Measurements from ENCODE around the gene TTI1. TPM values are rescaled to one million over a fixed set of nuclear protein-coding genes. Genes with fewer than 3 reads are reported as not detected.

TTI1 gene
- total RNA-seq, 1 experiment from 2014 or later, result 26.6 TPM

GRCh38 chr20:37981568-37981967 lies 51.7 kb downstream of the TTI1 start:
- Histone ChIP-seq H3K4me3 (ENCODE audit: low read depth in 2 of 2, low read length in 2 of 2) (no peak overlapping the region), H3K36me3 (ENCODE audit: control insufficient read depth, insufficient read depth, low read length) (no peaks in the 10 kb centered on the region), H3K27me3 (ENCODE audit: control insufficient read depth, insufficient read depth, low read length) (no peaks in the 10 kb centered on the region), H3K4me1 (ENCODE audit: control insufficient read depth, insufficient read depth, low read length) (no peaks in the 10 kb centered on the region), H3K9me3 (ENCODE audit: control insufficient read depth, insufficient read depth, low read depth, low read length) (no peaks in the 10 kb centered on the region), H3K27ac (ENCODE audit: low read length) (no peak overlapping the region)
- no peak for DNase-seq (ENCODE audit: low read depth, low spot score)
- CTCF ChIA-PET, result no interaction called here
- ATAC-seq, result no peak
- in situ Hi-C loops (cut with HindIII; ENCODE audit: low pct_unique_long_range_greater_than_20kb, low sequenced_read_pairs), result no loop called here
- no peak for TF ChIP-seq POLR2AphosphoS5 (IDR thresholded peaks at IDR 0.05; ENCODE audit: low read depth, low read length)
- no peak for TF ChIP-seq TCF7L2 (IDR thresholded peaks at IDR 0.05; ENCODE audit: low read depth, low read length)
- TF ChIP-seq SIN3A (IDR thresholded peaks at IDR 0.05; ENCODE audit: borderline replicate concordance, insufficient read depth, low read depth, low read length), result no peak
- TF ChIP-seq, protein P1, sequence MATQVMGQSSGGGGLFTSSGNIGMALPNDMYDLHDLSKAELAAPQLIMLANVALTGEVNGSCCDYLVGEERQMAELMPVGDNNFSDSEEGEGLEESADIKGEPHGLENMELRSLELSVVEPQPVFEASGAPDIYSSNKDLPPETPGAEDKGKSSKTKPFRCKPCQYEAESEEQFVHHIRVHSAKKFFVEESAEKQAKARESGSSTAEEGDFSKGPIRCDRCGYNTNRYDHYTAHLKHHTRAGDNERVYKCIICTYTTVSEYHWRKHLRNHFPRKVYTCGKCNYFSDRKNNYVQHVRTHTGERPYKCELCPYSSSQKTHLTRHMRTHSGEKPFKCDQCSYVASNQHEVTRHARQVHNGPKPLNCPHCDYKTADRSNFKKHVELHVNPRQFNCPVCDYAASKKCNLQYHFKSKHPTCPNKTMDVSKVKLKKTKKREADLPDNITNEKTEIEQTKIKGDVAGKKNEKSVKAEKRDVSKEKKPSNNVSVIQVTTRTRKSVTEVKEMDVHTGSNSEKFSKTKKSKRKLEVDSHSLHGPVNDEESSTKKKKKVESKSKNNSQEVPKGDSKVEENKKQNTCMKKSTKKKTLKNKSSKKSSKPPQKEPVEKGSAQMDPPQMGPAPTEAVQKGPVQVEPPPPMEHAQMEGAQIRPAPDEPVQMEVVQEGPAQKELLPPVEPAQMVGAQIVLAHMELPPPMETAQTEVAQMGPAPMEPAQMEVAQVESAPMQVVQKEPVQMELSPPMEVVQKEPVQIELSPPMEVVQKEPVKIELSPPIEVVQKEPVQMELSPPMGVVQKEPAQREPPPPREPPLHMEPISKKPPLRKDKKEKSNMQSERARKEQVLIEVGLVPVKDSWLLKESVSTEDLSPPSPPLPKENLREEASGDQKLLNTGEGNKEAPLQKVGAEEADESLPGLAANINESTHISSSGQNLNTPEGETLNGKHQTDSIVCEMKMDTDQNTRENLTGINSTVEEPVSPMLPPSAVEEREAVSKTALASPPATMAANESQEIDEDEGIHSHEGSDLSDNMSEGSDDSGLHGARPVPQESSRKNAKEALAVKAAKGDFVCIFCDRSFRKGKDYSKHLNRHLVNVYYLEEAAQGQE (IDR thresholded peaks at IDR 0.05; ENCODE audit: insufficient read depth in 1 of 2, low read depth in 2 of 2, low read length in 1 of 2), result no peak
- TF ChIP-seq CTCF (IDR thresholded peaks at IDR 0.05), result no peak
- intact Hi-C loops (cut with micrococcal nuclease; ENCODE audit: unreplicated experiment), result no loop called here
- BruUV-seq (replicated peaks), result no TSS peak
- POLR2A ChIA-PET, result interaction anchor here (0.7 kb wide), 1 partner anchor 8 kb away, joined by 5 read pairs; no protein-coding TSS in a partner anchor

DNA sequence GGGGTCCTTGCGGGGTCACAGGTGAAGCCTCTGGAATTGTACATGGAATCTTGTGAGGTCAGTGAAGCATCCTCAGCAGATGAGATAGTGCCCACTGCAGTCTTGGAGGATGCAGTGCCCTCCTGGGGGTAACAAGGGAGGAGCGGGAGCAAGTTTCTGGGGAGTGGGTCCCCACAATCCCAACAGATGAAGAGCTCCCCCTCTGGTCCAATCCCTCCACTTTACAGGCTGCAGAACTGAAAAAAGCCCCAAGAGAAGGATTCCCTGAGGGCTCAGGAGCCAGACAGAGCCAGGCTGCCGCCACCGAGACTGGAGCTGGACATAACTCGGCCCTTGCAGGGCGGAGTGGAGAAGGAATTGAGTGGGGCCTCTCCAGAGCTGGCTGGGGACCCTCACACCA lies 52.4 kb downstream of the TTI1 start:
- H3K27ac ChIP-seq (ENCODE audit: low read length), result no peak overlapping the region
- intact Hi-C loops (cut with micrococcal nuclease; ENCODE audit: unreplicated experiment) (no loop called here), in situ Hi-C loops (cut with HindIII; ENCODE audit: low pct_unique_long_range_greater_than_20kb, low sequenced_read_pairs) (no loop called here)
- CTCF ChIA-PET, result no interaction called here
- H3K9me3 ChIP-seq (ENCODE audit: control insufficient read depth, insufficient read depth, low read depth, low read length), result no peaks in the 10 kb centered on the region
- TF ChIP-seq SIN3A (IDR thresholded peaks at IDR 0.05; ENCODE audit: borderline replicate concordance, insufficient read depth, low read depth, low read length) (no peak), CTCF (IDR thresholded peaks at IDR 0.05) (no peak), POLR2AphosphoS5 (IDR thresholded peaks at IDR 0.05; ENCODE audit: low read depth, low read length) (no peak), TCF7L2 (IDR thresholded peaks at IDR 0.05; ENCODE audit: low read depth, low read length) (no peak)
- TF ChIP-seq, protein P1 (IDR thresholded peaks at IDR 0.05; ENCODE audit: insufficient read depth in 1 of 2, low read depth in 2 of 2, low read length in 1 of 2), result no peak
- no peaks in the 10 kb centered on the region for H3K27me3 ChIP-seq (ENCODE audit: control insufficient read depth, insufficient read depth, low read length)
- H3K4me3 ChIP-seq (ENCODE audit: low read depth in 2 of 2, low read length in 2 of 2), result no peak overlapping the region
- BruUV-seq (replicated peaks), result no TSS peak
- no peaks in the 10 kb centered on the region for H3K36me3 ChIP-seq (ENCODE audit: control insufficient read depth, insufficient read depth, low read length)
- H3K4me1 ChIP-seq (ENCODE audit: control insufficient read depth, insufficient read depth, low read length), result no peaks in the 10 kb centered on the region
- ATAC-seq, result no peak
- DNase-seq (ENCODE audit: low read depth, low spot score), result no peak
- POLR2A ChIA-PET, result interaction anchor here (0.7 kb wide), 1 partner anchor 8 kb away, joined by 5 read pairs; no protein-coding TSS in a partner anchor

Measured in Panc1 (cell line).